MCF 10A (cell line): ENCODE data around the gene GABRR2. TPM values are rescaled to one million over a fixed set of nuclear protein-coding genes. Genes with fewer than 3 reads are reported as not detected.

Experiments
- BruUV-seq: library from RNA; stranded (reverse); fragments of 400-500 nt; replicated peaks from 2 replicates; lab custom pipeline; 2021; lab: Mats Ljungman, UMichigan
- CTCF ChIA-PET: fragments of 300-600 bp; sonication (Branson Sonifier 250); formaldehyde crosslinking; extraction: SDS; loops from one replicate; lab custom pipeline; 2021; ENCODE audit warnings: antibody characterized with exemption, inconsistent platforms; lab: Yijun Ruan, JAX
- POLR2A ChIA-PET: fragments of 300-600, 350-650 bp; sonication (Branson Sonifier 250); formaldehyde crosslinking; extraction: SDS; loops from one replicate; lab custom pipeline; 2020; ENCODE audit warnings: antibody characterized with exemption, inconsistent platforms; lab: Yijun Ruan, JAX
- DNase-seq: peaks from one replicate; pipeline ENCODE4 v3.0.0-alpha.2; 2018; ENCODE audit not compliant: unreplicated experiment
- H3K27ac Mint-ChIP-seq: one replicate; pipeline ENCODE4 v1.8.0; 2022; ENCODE audit warnings: mild to moderate bottlenecking, low read depth, mixed read lengths; ENCODE audit not compliant: unreplicated experiment
- H3K27me3 Mint-ChIP-seq: one replicate; pipeline ENCODE4 v1.8.0; 2022; ENCODE audit warnings: mixed read lengths; ENCODE audit not compliant: insufficient read depth, unreplicated experiment
- H3K36me3 Mint-ChIP-seq: one replicate; pipeline ENCODE4 v1.8.0; 2022; ENCODE audit warnings: mild to moderate bottlenecking, moderate library complexity, mixed read lengths; ENCODE audit not compliant: insufficient read depth, unreplicated experiment
- H3K4me1 Mint-ChIP-seq: one replicate; pipeline ENCODE4 v1.8.0; 2022; ENCODE audit warnings: mixed read lengths; ENCODE audit not compliant: insufficient read depth, unreplicated experiment
- H3K4me3 Mint-ChIP-seq: one replicate; pipeline ENCODE4 v1.8.0; 2022; ENCODE audit warnings: mild to moderate bottlenecking, moderate library complexity, mixed read lengths; ENCODE audit not compliant: unreplicated experiment
- H3K9me3 Mint-ChIP-seq: one replicate; pipeline ENCODE4 v1.8.0; 2022; ENCODE audit warnings: mixed read lengths; ENCODE audit not compliant: unreplicated experiment
- intact Hi-C: fragments of 100-400 bp; cut with micrococcal nuclease; formaldehyde crosslinking; loops from 2 replicates; pipeline ENCODE4 v1.14.1; 2022
- total RNA-seq: library from RNA; stranded (reverse); gene quantifications from 2 replicates; pipeline ENCODE4 v1.2.3, GENCODE V29; 2022
- TF ChIP-seq, protein P1 (sequence below): fragments of 200-600 bp; IDR thresholded peaks from one replicate; pipeline ENCODE4 v1.8.0; 2022; ENCODE audit warnings: antibody characterized with exemption, mild to moderate bottlenecking; ENCODE audit not compliant: unreplicated experiment

GABRR2 gene
- total RNA-seq, 1 experiment from 2014 or later = not detected

DNA sequence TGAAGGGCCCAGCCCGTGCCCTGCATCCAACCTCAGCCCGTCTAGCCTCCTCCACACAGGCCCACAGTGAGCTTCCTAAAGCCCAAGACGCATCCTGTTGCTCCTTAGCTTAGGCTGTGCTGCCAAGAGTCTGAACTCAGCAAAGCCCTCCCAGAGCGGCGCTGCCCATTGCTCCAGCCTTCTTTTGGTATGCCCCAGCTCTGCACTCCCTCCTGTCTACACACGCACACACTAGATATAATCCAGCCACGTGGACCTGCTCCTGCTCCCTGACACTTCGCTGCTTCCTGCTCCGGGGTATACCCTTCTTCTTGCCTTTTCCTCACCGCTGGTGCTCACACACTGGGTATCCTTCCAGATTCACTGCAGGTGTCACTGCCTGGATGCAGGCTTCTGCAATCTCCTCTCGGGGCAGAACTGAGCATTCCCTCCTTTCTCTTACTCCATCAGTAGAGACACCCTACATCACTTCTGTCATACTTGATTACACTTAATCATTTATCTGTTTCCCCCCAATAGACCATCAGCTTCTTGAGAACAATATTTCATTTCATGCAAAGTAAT is 23.8 kb downstream of the GABRR2 start:
- Mint-ChIP-seq H3K36me3 (no peaks in the 10 kb centered on the region), H3K27ac (no peak overlapping the region), H3K9me3 (no peaks in the 10 kb centered on the region), H3K4me3 (no peak overlapping the region), H3K4me1 (no peaks in the 10 kb centered on the region), H3K27me3 (peaks cover 69% of the 10 kb centered on the region)
- TF ChIP-seq, protein P1, sequence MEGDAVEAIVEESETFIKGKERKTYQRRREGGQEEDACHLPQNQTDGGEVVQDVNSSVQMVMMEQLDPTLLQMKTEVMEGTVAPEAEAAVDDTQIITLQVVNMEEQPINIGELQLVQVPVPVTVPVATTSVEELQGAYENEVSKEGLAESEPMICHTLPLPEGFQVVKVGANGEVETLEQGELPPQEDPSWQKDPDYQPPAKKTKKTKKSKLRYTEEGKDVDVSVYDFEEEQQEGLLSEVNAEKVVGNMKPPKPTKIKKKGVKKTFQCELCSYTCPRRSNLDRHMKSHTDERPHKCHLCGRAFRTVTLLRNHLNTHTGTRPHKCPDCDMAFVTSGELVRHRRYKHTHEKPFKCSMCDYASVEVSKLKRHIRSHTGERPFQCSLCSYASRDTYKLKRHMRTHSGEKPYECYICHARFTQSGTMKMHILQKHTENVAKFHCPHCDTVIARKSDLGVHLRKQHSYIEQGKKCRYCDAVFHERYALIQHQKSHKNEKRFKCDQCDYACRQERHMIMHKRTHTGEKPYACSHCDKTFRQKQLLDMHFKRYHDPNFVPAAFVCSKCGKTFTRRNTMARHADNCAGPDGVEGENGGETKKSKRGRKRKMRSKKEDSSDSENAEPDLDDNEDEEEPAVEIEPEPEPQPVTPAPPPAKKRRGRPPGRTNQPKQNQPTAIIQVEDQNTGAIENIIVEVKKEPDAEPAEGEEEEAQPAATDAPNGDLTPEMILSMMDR = no peak
- no peak for DNase-seq
- CTCF ChIA-PET = interaction anchor here (0.6 kb wide), 1 partner anchor 12 kb away, joined by 3 read pairs; no protein-coding TSS in a partner anchor
- POLR2A ChIA-PET = no interaction called here
- BruUV-seq = no TSS peak
- intact Hi-C loops = no loop called here

DNA sequence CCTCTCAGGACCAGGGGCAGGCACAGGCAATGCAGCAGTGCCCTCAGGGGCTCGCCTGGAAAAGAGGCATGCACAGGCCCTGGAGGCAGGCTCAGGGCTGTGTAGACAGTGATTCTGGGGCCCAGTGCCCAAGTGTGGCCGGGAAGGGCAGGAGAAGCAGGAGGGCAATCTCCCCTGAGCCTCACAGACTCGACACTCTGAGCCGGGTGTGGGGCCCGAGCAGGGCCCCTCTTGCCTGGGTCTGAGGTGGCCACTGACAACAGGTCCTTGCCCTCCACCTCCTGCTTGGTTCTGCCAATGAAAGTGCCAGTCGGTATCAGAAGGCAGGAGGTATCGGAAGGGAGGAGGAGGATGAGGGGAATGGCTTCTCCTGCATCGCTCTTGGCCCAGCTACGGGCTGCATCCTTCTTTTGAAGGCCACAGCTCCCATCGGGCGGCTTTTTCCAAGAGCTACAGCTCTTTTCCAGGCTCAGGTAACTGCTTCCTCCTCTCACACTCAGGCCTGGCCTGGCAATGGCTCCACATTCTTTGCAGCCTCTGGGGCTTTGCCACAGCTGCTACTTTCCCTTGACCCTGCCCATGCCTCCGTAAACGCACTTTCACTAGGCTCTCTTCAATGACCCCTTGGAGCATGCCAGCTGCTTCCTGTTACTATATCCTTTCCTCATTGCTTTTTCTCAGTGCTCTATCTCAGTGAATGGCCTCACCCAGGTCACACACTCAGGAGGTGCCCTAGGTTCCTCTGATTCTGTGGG is 24.5 kb downstream of the GABRR2 start:
- no peaks in the 10 kb centered on the region for H3K4me1 Mint-ChIP-seq
- H3K27ac Mint-ChIP-seq = no peak overlapping the region
- H3K4me3 Mint-ChIP-seq = no peak overlapping the region
- intact Hi-C loops = no loop called here
- ChIA-PET CTCF (interaction anchor here (0.6 to 0.7 kb wide), 2 partner anchors 213 to 284 kb away, joined by 3 read pairs; no protein-coding TSS in a partner anchor), POLR2A (interaction anchor here (0.7 kb wide), 1 partner anchor 10 kb away, joined by 3 read pairs; no protein-coding TSS in a partner anchor)
- TF ChIP-seq, protein P1 = no peak
- no TSS peak for BruUV-seq
- H3K27me3 Mint-ChIP-seq = peaks cover 69% of the 10 kb centered on the region
- H3K36me3 Mint-ChIP-seq = no peaks in the 10 kb centered on the region
- H3K9me3 Mint-ChIP-seq = no peaks in the 10 kb centered on the region
- DNase-seq = no peak

DNA sequence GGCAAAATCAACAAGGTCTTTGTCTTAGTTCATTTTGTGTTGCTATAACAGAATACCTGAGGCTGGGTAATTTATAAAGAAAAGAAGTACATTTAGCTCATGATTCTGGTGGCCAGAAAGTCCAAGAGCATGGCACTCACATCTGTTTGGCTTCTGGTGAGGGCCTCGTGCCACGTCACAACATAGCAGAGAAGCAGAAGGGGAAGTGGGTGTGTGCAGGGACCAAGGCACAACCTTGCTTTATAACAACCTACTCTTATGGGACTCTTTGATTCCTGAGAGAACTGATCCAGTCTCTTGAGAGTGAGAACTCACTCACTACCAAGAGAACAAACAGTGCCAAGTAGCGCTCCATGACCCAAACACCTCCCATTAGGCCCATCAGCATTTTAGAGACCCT is 25.4 kb downstream of the GABRR2 start:
- POLR2A ChIA-PET = interaction anchor here (0.7 kb wide), 1 partner anchor 9 kb away, joined by 3 read pairs; no protein-coding TSS in a partner anchor

More for the DNA sequence above, 25.4 kb downstream of the GABRR2 start:
- intact Hi-C loops = no loop called here
- BruUV-seq = no TSS peak
- Mint-ChIP-seq H3K4me1 (no peaks in the 10 kb centered on the region), H3K9me3 (no peaks in the 10 kb centered on the region), H3K36me3 (no peaks in the 10 kb centered on the region), H3K27me3 (peaks cover 67% of the 10 kb centered on the region), H3K27ac (no peak overlapping the region), H3K4me3 (no peak overlapping the region)
- CTCF ChIA-PET = interaction anchor here (0.6 to 1.0 kb wide), 3 partner anchors 143 to 283 kb away, joined by 3 read pairs; no protein-coding TSS in a partner anchor
- TF ChIP-seq, protein P1 = no peak
- DNase-seq = no peak
